ENCODE measurements around the gene SNX13. TPM values are rescaled to one million over a fixed set of nuclear protein-coding genes. Genes with fewer than 3 reads are reported as not detected.

The SNX13 gene
- polyA plus RNA-seq, 2 of the 4 experiments (the other 2 are of a cell fraction) = 13.1 to 31.6 TPM

- no peak for TF ChIP-seq KDM1A (IDR thresholded peaks at IDR 0.05; ENCODE audit: low read depth)
- TF ChIP-seq HOXB13 (CRISPR knock-in tag; IDR thresholded peaks at IDR 0.05; ENCODE audit: low read depth) = no peak
- TF ChIP-seq FOSL2 (IDR thresholded peaks at IDR 0.05) = no peak
- TF ChIP-seq FOSL2 (CRISPR knock-in tag; IDR thresholded peaks at IDR 0.05) = no peak
- TF ChIP-seq ATOH8 (CRISPR knock-in tag; IDR thresholded peaks at IDR 0.05; ENCODE audit: low read depth) = no peak
Measured at GRCh38 chr7:17802056-17802455, 138.2 kb downstream of the SNX13 start (continued).

- Histone ChIP-seq H3K9me3 (no peaks in the 10 kb centered on the region), H3K4me3 (no peak overlapping the region), H3K27ac (no peak overlapping the region), H3K4me2 (no peak overlapping the region), H3K4me1 (no peaks in the 10 kb centered on the region)
- ATAC-seq = no peak
- no peak for TF ChIP-seq ZC3H11A (IDR thresholded peaks at IDR 0.05)
- no peak for TF ChIP-seq ZNF302 (CRISPR knock-in tag; IDR thresholded peaks at IDR 0.05)
- no peak for TF ChIP-seq HOXB13 (CRISPR knock-in tag; IDR thresholded peaks at IDR 0.05; ENCODE audit: low read depth)
- TF ChIP-seq CTCF (IDR thresholded peaks at IDR 0.05) = no peak
- no peak for TF ChIP-seq PBX3 (IDR thresholded peaks at IDR 0.05)
- TF ChIP-seq NR3C1 (IDR thresholded peaks at IDR 0.05) = no peak
- TF ChIP-seq ELK1 (IDR thresholded peaks at IDR 0.05; ENCODE audit: low read depth, low read length) = no peak
- no peak for TF ChIP-seq BHLHE40 (IDR thresholded peaks at IDR 0.05; ENCODE audit: low read depth, low read length)
- TF ChIP-seq SMC3 (IDR thresholded peaks at IDR 0.05) = no peak
- no peak for TF ChIP-seq RARB (CRISPR knock-in tag; IDR thresholded peaks at IDR 0.05)
- TF ChIP-seq MYC (IDR thresholded peaks at IDR 0.05; ENCODE audit: borderline replicate concordance, low read length) = no peak
- FAIRE-seq = no peak
- WGBS (ENCODE audit: missing lambda C conversion rate) = 91% methylated on average over 1 of the region's 1 CpG
- DNase-seq (ENCODE audit: low read depth in 1 of 2, low spot score in 1 of 2) = no peak
- ChIA-PET CTCF (no interaction called here), POLR2A (no interaction called here)
Measured at GRCh38 chr7:17792075-17792936, 148.0 kb downstream of the SNX13 start.

- no peak overlapping the region for H3K4me3 ChIP-seq
- no peaks in the 10 kb centered on the region; the same call in 2 of the 3 replicates for H3K4me1 ChIP-seq
- no peaks in the 10 kb centered on the region for H3K9me3 ChIP-seq
- WGBS (ENCODE audit: missing lambda C conversion rate) = 86% methylated on average over 1 of the region's 1 CpG
- DNase-seq (ENCODE audit: low read depth in 1 of 2, low spot score in 1 of 2) (no peak), ATAC-seq (no peak), FAIRE-seq (no peak)
- H3K27ac ChIP-seq = no peak overlapping the region
- ChIA-PET POLR2A (no interaction called here), CTCF (interaction anchor here (0.6 to 1.6 kb wide), 3 partner anchors 13 to 57 kb away, joined by 3 read pairs; no protein-coding TSS in a partner anchor)
- no peak overlapping the region for H3K4me2 ChIP-seq
- TF ChIP-seq GATA3 (IDR thresholded peaks at IDR 0.05; ENCODE audit: borderline replicate concordance) (no peak), HES2 (IDR thresholded peaks at IDR 0.05) (no peak)
Measured at GRCh38 chr7:17787257-17787656, 153.0 kb downstream of the SNX13 start.

Data from A549 (cell line).